Measurements from ENCODE around the gene CDH4.

DNA sequence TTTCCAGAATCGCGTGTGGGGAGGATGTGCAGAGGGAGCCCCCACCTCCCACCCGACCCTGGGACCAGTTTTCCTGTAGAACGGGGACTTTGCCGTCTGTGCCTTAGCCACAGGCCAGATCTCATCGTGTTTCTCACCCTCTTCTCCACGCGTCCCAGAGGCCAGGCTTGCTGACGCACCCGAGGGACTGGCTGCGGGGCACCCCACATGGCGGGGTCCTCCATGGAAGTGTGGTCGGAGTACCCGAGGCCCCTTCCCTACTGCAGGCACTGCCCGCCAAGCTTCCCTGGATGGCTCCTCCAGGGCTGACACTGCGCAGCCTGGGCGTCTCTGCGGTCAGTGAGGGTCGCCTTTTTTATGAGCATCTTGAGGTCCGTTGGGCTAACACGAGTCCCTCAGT is 346.5 kb downstream of the CDH4 start:
- TF ChIP-seq, protein P1, sequence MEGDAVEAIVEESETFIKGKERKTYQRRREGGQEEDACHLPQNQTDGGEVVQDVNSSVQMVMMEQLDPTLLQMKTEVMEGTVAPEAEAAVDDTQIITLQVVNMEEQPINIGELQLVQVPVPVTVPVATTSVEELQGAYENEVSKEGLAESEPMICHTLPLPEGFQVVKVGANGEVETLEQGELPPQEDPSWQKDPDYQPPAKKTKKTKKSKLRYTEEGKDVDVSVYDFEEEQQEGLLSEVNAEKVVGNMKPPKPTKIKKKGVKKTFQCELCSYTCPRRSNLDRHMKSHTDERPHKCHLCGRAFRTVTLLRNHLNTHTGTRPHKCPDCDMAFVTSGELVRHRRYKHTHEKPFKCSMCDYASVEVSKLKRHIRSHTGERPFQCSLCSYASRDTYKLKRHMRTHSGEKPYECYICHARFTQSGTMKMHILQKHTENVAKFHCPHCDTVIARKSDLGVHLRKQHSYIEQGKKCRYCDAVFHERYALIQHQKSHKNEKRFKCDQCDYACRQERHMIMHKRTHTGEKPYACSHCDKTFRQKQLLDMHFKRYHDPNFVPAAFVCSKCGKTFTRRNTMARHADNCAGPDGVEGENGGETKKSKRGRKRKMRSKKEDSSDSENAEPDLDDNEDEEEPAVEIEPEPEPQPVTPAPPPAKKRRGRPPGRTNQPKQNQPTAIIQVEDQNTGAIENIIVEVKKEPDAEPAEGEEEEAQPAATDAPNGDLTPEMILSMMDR (IDR thresholded peaks at IDR 0.05; ENCODE audit: insufficient read depth, low read depth, low read length) = no peak
- TF ChIP-seq EZH2 (IDR thresholded peaks at IDR 0.05; ENCODE audit: insufficient read depth, low read length) = no peak

All from astrocyte (in vitro differentiated cells and primary cell).